Measurements from ENCODE around the gene SBF2.

The SBF2 gene

DNA sequence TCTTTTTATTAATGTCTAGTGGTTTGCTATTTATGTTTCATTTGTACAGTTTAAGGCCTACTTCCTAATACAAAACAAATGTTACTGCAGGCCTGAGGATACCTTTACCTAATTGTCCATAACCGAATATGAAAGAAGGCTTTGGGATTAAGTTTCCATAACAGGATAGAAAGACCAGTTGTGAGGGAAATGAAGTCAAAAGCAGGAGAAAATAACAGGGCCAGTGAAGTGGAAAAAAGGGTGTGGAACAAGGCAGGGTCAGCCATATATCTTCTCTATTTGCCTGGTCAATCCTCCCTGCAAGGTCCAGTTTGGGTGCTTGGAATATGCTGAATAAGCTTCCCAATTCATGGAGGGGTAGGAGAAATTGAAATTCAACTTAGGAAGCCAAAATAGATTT is 418.6 kb downstream of the SBF2 start:
- TF ChIP-seq, protein P1, sequence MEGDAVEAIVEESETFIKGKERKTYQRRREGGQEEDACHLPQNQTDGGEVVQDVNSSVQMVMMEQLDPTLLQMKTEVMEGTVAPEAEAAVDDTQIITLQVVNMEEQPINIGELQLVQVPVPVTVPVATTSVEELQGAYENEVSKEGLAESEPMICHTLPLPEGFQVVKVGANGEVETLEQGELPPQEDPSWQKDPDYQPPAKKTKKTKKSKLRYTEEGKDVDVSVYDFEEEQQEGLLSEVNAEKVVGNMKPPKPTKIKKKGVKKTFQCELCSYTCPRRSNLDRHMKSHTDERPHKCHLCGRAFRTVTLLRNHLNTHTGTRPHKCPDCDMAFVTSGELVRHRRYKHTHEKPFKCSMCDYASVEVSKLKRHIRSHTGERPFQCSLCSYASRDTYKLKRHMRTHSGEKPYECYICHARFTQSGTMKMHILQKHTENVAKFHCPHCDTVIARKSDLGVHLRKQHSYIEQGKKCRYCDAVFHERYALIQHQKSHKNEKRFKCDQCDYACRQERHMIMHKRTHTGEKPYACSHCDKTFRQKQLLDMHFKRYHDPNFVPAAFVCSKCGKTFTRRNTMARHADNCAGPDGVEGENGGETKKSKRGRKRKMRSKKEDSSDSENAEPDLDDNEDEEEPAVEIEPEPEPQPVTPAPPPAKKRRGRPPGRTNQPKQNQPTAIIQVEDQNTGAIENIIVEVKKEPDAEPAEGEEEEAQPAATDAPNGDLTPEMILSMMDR (conservative IDR thresholded peaks at IDR 0.05; ENCODE audit: low read depth, low read length): no peak
- no peak overlapping the region for H3K4me3 ChIP-seq (ENCODE audit: low read length)
- DNase-seq (ENCODE audit: low read depth): no peak

DNA sequence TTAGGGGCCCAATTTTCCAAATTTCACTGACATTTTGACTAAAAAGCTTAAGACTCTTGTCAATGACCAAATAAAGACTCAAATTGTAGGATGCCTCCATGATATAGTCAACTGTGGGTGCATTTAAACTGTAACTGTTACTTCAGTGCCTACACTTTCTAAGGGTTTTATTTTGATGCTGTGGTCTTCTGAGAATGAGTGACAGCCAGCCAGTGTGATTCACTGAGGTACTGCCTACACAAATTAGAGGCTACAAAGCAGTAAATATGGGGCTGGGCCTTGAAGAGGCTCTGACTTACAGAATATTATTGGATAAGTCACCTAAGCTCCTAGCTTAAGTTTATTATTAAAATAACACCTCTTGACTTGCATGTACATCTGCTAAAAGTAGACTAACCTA is 419.6 kb downstream of the SBF2 start:
- no peak overlapping the region for H3K4me3 ChIP-seq (ENCODE audit: low read length)
- TF ChIP-seq, protein P1 (conservative IDR thresholded peaks at IDR 0.05; ENCODE audit: low read depth, low read length): no peak
- no peak for DNase-seq (ENCODE audit: low read depth)

DNA sequence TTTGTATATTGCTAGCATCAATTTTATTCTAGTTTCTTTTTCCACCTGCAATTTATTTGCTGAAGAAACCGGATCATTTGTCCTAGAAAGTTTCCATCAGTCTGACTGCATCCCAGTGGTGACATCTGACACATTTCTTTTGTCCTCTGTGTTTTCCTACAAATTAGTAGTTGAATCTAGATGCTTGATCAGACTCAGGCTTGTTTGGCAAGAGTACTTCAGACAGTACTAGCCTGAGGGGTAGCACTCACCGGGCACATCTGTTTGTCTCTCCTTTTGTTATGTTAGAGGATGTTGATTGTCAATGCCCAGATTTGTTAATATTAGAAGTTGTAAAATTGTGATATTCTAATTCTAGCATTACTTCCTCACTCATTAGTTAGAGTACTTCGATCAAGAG is 425.4 kb downstream of the SBF2 start:
- TF ChIP-seq, protein P1 (conservative IDR thresholded peaks at IDR 0.05; ENCODE audit: low read depth, low read length): no peak
- DNase-seq (ENCODE audit: low read depth): no peak
- no peak overlapping the region for H3K4me3 ChIP-seq (ENCODE audit: low read length)

DNA sequence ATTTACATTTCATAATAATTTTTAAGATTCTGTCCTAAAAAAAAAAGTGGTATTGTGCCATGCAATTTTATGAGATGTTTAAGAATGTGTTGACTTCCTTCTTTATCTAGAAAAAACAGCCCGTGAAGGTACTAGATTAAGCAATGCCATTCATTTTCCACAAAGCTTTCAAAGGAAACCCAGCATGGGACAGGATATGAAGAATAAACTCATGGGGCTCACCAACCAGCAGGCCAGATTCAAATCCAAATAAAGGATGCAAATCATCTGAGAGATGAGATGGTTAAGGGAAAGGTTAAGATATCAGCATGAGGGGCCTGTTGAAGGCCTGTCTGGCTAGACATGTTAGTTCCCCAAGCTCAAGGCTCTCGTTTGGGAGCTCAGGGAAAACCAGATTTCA is 431.0 kb downstream of the SBF2 start:
- TF ChIP-seq, protein P1 (conservative IDR thresholded peaks at IDR 0.05; ENCODE audit: low read depth, low read length): no peak
- DNase-seq (ENCODE audit: low read depth): no peak
- H3K4me3 ChIP-seq (ENCODE audit: low read length): no peak overlapping the region

DNA sequence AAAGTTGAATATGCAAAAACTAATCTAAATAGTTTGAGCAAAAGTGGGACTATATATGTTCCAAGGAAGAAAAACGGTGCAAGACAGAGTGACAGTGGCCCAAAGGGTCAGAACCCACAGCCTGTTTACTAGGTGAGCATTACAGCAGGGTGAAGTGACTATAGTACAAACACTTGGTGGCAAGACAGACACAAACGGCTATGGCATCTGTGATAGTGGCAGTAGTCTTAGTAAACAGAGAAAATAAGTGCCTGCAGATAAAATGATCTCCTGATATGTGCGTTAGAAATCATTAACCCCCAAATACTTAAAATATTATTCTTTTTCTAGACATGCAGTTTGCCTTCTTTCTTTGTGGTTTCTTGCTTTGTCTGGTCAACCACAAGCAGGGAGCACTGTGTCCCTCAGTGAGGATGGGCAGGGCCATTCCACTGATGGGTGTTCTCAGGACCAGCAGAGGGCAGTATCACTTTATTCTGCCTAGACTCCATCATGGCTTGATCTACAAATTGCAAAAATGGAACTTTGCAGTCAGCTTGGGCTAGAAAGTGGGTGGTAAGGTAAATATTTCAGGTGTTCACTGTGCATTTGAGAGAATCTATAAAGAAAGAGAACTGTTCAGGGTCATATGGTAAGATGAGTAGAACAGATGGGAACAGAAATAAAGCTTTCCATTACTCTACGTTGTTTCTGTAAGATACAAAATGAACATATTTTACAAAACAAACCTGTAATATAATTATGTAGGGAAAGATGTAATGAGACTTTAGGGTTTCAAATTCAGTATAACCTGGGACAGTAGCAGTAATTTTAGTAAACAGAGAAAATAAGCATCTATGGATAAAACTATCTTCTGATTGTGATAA is 431.9 kb downstream of the SBF2 start:
- peak; percentile 4 for DNase-seq (ENCODE audit: low read depth)
- TF ChIP-seq, protein P1 (conservative IDR thresholded peaks at IDR 0.05; ENCODE audit: low read depth, low read length): peak; percentile 84
- H3K4me3 ChIP-seq (ENCODE audit: low read length): no peak overlapping the region

DNA sequence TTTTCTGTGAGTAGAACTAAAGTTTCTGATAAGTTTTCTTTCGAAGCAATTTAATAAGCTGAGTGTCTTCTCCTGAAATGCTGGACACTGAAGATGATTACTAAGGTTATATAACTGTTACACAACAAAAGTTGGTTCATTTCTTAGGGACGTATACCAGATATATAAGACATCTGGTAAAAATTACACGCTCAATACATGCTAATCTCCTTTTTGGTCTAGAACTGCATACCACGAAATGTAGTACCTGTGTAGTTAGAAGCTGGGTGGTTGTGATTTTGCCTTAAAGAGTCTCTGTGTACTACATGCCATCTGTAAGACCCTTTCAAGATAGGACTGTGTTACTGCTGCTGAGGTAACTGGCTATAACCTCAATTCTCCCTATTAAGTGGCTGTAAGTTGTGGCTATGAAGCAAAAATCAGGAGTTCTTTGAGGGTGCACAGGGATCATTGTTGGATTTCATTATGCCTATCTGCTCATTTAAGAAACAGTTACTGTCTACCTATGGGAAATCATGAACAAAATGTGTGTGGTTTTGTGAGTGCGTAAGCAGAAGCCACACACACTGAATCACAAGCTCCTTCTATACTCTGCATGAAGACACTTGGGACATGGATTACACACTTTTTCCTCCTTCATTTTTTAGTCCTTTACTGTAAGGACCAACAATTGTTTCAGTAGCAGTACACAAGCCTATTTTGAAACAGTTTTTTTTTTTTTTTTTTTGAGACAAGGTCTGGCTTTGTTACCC is 434.3 kb downstream of the SBF2 start:
- TF ChIP-seq, protein P1 (conservative IDR thresholded peaks at IDR 0.05; ENCODE audit: low read depth, low read length): no peak
- no peak overlapping the region for H3K4me3 ChIP-seq (ENCODE audit: low read length)
- no peak for DNase-seq (ENCODE audit: low read depth)
